NCI-H82 (cell line): ENCODE results near the gene ITIH5.
A peak's percentile ranks its signal among the peaks of the same experiment; 100 is the strongest.

ENCODE experiments used
- DNase-seq: peaks from one replicate; lab custom pipeline; 2025; lab: John Stamatoyannopoulos, UW

ITIH5 gene

DNA sequence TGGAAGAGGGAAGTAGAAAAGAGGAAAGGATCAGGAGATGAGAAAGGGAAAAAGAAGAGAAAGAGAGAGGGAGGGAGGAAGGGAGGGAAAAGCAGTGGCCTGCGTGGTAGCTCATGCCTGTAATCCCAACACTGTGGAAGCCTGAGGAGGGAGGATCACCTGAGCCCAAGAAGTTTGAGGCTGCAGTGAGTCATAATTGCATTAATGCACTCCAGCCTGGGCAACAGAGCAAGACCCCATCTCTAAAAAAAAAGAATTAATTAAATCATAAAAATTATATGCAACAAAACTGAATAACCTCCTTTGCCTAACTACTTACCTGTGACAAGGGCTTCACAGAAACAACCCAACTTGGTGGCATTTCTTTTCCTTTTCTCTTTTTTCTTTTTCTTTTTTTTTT lies 148.1 kb downstream of the ITIH5 start:
- DNase-seq = no peak

DNA sequence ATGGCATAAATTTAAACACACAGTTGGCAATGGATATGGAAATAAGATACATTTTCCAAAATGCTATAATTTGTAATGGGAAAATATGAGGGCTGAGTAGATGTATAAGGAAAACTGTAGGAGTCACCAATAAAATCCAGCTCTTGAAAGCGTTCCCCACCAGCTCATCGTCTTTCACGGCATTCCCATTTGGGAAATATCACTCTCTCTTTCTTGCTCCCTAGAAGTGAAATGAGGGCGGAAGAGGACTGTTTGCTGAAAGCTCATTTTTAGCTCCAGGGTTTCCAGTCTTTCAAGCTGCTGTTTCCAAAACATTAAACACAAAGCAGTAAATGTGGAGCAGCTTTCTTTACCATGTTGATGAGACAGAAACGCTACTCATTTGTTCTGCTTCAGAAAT lies 151.3 kb downstream of the ITIH5 start:
- DNase-seq = no peak

DNA sequence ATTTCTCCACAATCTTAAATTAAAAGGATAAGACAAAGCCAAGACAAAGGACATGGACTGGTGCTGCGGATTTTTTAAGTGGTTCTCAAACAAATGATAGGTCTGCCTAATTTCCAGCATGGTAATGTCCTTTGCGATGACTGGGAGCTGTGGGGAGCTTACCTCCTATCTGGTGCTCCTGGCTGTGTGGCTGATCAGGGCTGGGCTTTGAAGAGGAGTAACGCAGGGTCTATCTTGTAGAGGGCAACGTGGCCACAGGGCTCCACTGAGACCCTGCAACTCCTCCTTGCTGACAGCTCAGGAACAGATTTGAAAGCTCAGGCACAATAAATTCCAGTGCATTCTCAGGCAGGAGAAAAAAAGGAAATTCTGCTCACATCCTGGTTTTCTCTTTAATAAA lies 152.8 kb downstream of the ITIH5 start:
- DNase-seq = no peak

DNA sequence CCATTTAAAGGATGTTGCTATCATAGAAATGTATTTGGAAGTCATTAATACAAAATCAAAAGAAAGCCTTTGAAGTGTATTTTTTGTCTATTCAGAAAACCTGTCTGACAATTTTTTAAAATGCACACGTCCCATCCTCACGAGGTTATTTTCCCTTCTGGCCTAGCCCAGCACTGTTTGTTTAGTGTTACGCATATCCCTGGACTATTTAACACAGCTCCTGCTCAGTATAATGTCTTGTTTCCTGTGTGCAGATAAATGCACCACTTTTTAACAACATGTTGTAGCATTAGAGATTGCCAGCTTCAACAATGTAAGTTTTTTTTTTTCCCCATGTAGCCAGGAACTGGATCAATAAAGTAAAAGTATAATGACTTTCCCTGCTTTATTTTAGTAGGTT lies 153.3 kb downstream of the ITIH5 start:
- DNase-seq = no peak

DNA sequence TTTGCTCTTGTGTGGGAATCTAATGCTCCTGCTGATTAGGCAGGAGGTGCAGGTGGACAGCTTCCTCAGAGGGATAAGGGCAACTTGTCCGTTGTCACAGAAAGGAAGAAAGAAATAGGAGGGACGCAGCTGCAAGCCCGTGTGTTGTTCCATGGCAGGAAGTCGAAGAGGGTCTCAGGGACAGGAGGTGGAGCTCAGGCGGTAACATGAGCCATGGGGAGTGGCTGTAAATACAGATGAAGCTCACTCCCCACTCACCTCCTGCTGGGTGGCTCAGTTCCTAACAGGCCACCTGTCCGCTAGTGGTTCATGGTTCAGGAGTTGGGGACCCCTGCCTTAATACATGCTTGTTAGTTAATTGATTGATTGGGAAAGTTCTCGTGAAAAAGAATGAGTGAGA lies 154.3 kb downstream of the ITIH5 start:
- peak; percentile 18 for DNase-seq

DNA sequence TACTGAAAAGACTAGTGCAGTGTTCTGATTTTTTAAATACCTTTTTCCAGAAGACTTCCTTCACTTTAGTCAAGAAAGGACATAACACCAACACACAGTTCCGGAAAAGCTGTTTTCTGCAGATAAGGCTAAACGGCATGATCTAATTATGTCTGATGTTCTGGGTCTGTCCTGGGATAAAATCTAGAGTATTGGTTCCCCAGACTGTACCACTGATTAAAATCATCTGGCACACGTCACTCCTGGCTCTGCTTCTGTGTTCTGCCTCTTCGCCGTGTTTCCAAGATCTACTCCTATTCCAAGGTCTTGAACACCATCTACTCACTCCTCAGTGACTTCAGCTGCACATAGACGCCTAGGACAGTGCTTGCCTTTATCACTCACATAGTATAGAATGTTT lies 155.2 kb downstream of the ITIH5 start:
- no peak for DNase-seq
